Esophagus muscularis mucosa (tissue), 4 donors: ENCODE measurements around the gene CORO2B. TPM values are rescaled to one million over a fixed set of nuclear protein-coding genes. Genes with fewer than 3 reads are reported as not detected.

Experiments
- DNase-seq: peaks from one replicate; pipeline ENCODE4 v3.0.0-alpha.2; 2017; ENCODE audit errors: extremely low spot score
- H3K27ac ChIP-seq, 4 donors: fragments of 200-600 bp; sonication (generic); replicated peaks in 1 of 4; 1 replicate in 3 of 4; 2 replicates in 1 of 4; pipeline ENCODE4 v1.5.1; 2016 to 2019; ENCODE audit warnings: mild to moderate bottlenecking in 1 of 4
- H3K27me3 ChIP-seq, 4 donors: fragments of 200-600 bp; sonication (generic); one replicate each; pipeline versions ENCODE4 v1.5.1 to v1.6.0; 2016 to 2019
- H3K36me3 ChIP-seq, 4 donors: fragments of 200-600 bp; sonication (generic); one replicate each; pipeline ENCODE4 v1.5.1; 2016 to 2019
- H3K4me1 ChIP-seq, 4 donors: fragments of 200-600 bp; sonication (generic); one replicate each; pipeline ENCODE4 v1.5.1; 2016 to 2019
- H3K4me3 ChIP-seq, 4 donors: fragments of 200-600 bp; sonication (generic); 1 replicate in 2 of 4; 2 replicates in 2 of 4; pipeline ENCODE4 v1.5.1; 2016 to 2019; ENCODE audit warnings: mild to moderate bottlenecking in 4 of 4, moderate library complexity in 1 of 4
- H3K9me3 ChIP-seq, 4 donors: fragments of 200-600 bp; sonication (generic); 1 replicate in 3 of 4; 2 replicates in 1 of 4; pipeline ENCODE4 v1.5.1; 2016 to 2019
- EP300 ChIP-seq: sonication (generic); formaldehyde crosslinking; IDR thresholded peaks from one replicate; pipeline ENCODE4 v1.6.1; 2017; ENCODE audit warnings: antibody characterized with exemption
- POLR2A ChIP-seq: fragments of 450-650 bp; IDR thresholded peaks from one replicate; pipeline ENCODE4 v1.6.1; 2017; ENCODE audit warnings: antibody characterized with exemption, moderate library complexity, mild to moderate bottlenecking, low read depth
- POLR2AphosphoS5 ChIP-seq, 2 donors: sonication (generic); formaldehyde crosslinking; IDR thresholded peaks; one replicate each; pipeline ENCODE4 v1.6.1; 2017; ENCODE audit warnings: antibody characterized with exemption in 2 of 2
- WGBS: methylation state at CpG from one replicate; pipeline ENCODE4 v1.1.5; 2018; 5-methylcytosine and 5-hydroxymethylcytosine counted together
- intact Hi-C: fragments of 100-400 bp; cut with DNase I; formaldehyde crosslinking; loops from one replicate; pipeline ENCODE4 v1.15.1; 2023
- total RNA-seq, 4 donors: library from RNA; depleted of rRNA; stranded (reverse); fragments of >200 nt; gene quantifications; one replicate each; pipeline versions ENCODE4 v1.1.0 to v1.2.1, GENCODE V29; 2016
- TF ChIP-seq, protein P1 (sequence below), 3 experiments: fragments of 200-600 bp in 2 of 3; fragments of 450-650 bp in 1 of 3; sonication (generic) in 2 of 3; IDR thresholded peaks; one replicate each; pipeline ENCODE4 v1.5.1; 2017 to 2019; ENCODE audit warnings: antibody characterized with exemption in 3 of 3, mild to moderate bottlenecking in 2 of 3, moderate library complexity in 1 of 3

The CORO2B gene
- total RNA-seq, 4 donors from 2014 or later = 5.8 to 12.2 (median 7.5) TPM

GRCh38 chr15:68641376-68641775 lies 62.6 kb downstream of the CORO2B start:
- H3K4me3 ChIP-seq = no peak overlapping the region
- H3K27me3 ChIP-seq = peaks cover 0 to 9% (median 0%) of the 10 kb centered on the region in 4 donors
- H3K4me1 ChIP-seq = peaks cover 18 to 44% (median 41%) of the 10 kb centered on the region in 4 donors
- no peak for TF ChIP-seq POLR2AphosphoS5 (IDR thresholded peaks at IDR 0.05)
- TF ChIP-seq, protein P1, sequence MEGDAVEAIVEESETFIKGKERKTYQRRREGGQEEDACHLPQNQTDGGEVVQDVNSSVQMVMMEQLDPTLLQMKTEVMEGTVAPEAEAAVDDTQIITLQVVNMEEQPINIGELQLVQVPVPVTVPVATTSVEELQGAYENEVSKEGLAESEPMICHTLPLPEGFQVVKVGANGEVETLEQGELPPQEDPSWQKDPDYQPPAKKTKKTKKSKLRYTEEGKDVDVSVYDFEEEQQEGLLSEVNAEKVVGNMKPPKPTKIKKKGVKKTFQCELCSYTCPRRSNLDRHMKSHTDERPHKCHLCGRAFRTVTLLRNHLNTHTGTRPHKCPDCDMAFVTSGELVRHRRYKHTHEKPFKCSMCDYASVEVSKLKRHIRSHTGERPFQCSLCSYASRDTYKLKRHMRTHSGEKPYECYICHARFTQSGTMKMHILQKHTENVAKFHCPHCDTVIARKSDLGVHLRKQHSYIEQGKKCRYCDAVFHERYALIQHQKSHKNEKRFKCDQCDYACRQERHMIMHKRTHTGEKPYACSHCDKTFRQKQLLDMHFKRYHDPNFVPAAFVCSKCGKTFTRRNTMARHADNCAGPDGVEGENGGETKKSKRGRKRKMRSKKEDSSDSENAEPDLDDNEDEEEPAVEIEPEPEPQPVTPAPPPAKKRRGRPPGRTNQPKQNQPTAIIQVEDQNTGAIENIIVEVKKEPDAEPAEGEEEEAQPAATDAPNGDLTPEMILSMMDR (IDR thresholded peaks at IDR 0.05) = no peak
- no peak for TF ChIP-seq EP300
- no peak for TF ChIP-seq POLR2A
- no peaks in the 10 kb centered on the region for H3K36me3 ChIP-seq
- no peaks in the 10 kb centered on the region for H3K9me3 ChIP-seq
- peak overlapping the region in 3 of 4 donors; percentile 28 to 55 (median 52) for H3K27ac ChIP-seq
- 94% methylated on average over 7 of the region's 7 CpGs for WGBS
- intact Hi-C loops = no loop called here
- no peak for DNase-seq

DNA sequence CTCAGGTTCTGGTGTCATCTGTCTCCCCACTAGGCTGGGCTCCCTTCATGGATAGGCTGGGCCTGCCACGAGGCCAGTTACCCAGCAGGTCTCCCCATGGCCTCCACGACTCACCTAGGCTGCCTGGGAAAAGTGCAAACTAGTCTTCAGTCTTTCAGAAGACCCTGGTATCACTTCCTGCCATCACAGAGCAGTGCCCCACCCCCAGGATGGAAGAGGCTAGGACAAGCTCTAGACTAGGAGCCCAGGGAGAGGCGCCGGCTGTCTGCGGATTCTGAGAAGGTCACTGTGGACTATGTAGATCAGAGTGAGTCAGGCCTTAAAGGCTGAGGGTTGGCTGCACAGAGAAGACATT lies 63.7 kb downstream of the CORO2B start:
- no peak for TF ChIP-seq POLR2AphosphoS5 (IDR thresholded peaks at IDR 0.05)
- TF ChIP-seq POLR2A = no peak
- TF ChIP-seq, protein P1 (IDR thresholded peaks at IDR 0.05) = no peak
- TF ChIP-seq EP300 = no peak
- peaks cover 13 to 34% (median 31%) of the 10 kb centered on the region in 4 donors for H3K4me1 ChIP-seq
- no peak overlapping the region for H3K4me3 ChIP-seq
- DNase-seq = no peak
- H3K27ac ChIP-seq = no peak overlapping the region
- H3K36me3 ChIP-seq = no peaks in the 10 kb centered on the region
- 89% methylated on average over 3 of the region's 5 CpGs for WGBS
- intact Hi-C loops = no loop called here
- H3K27me3 ChIP-seq = peaks cover 0 to 14% (median 0%) of the 10 kb centered on the region in 4 donors
- no peaks in the 10 kb centered on the region for H3K9me3 ChIP-seq

DNA sequence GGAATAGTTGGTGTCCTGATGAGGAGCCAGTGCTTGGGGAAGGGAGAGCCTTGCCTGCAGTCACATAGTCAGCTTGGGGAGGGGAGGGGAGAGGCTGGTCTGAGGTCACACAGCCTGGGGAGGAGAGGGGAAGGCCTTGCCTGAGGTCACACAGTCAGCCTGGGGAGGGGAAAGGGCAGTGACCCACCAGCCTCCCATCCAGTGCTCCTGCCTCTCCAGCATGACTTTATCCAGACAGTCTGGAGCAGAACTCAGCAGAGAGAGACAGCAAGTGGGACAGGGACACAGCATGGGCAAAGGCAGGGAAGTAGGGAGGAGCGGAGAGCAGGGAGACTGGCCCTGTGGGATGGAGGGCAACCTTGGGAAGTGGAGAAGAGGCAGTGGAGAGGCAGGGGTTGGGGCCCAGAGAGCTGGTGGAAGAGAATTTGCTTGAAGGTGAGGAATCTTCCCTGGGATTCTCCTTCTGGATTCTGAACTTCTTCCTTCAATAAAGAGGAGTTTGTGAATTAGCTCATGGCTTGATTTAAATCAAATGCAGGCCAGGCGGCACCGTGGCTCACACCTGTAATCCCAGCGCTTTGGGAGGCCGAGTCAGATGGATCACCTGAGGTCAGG lies 64.5 kb downstream of the CORO2B start:
- H3K36me3 ChIP-seq = no peaks in the 10 kb centered on the region
- no peak for DNase-seq
- WGBS = 96% methylated on average over 5 of the region's 5 CpGs
- TF ChIP-seq EP300 = no peak
- TF ChIP-seq, protein P1 (IDR thresholded peaks at IDR 0.05) = no peak
- TF ChIP-seq POLR2AphosphoS5 (IDR thresholded peaks at IDR 0.05) = no peak
- no peak for TF ChIP-seq POLR2A
- H3K4me3 ChIP-seq = no peak overlapping the region
- intact Hi-C loops = no loop called here
- H3K27me3 ChIP-seq = peaks cover 0 to 14% (median 0%) of the 10 kb centered on the region in 4 donors
- H3K4me1 ChIP-seq = peaks cover 8 to 26% (median 25%) of the 10 kb centered on the region in 4 donors
- H3K9me3 ChIP-seq = no peaks in the 10 kb centered on the region
- H3K27ac ChIP-seq = peak overlapping the region in 1 of 4 donors; percentile 9

- TF ChIP-seq POLR2AphosphoS5 (IDR thresholded peaks at IDR 0.05) (no peak), EP300 (no peak), POLR2A (no peak)
- TF ChIP-seq, protein P1 (IDR thresholded peaks at IDR 0.05) = no peak
- Histone ChIP-seq H3K27me3 (peaks cover 0 to 14% (median 0%) of the 10 kb centered on the region in 4 donors), H3K4me1 (peaks cover 8 to 20% (median 15%) of the 10 kb centered on the region in 4 donors), H3K27ac (no peak overlapping the region), H3K4me3 (no peak overlapping the region), H3K9me3 (no peaks in the 10 kb centered on the region), H3K36me3 (no peaks in the 10 kb centered on the region)
- WGBS = 86% methylated on average over 7 of the region's 8 CpGs
- intact Hi-C loops = no loop called here
- no peak for DNase-seq
Observed at GRCh38 chr15:68644083-68644904, 65.5 kb downstream of the CORO2B start.
